HEK293T (cell line): ENCODE data around the gene TMEM143.

Source experiments
- FOXA1 ChIP-seq: fragments of 450-650 bp; IDR thresholded peaks from 2 replicates; pipeline ENCODE4 v1.6.1; 2016; ENCODE audit warnings: mild to moderate bottlenecking
- FOXM1 ChIP-seq: fragments of 450-650 bp; IDR thresholded peaks from 2 replicates; pipeline ENCODE4 v1.6.1; 2017; ENCODE audit warnings: mild to moderate bottlenecking, borderline replicate concordance
- SUZ12 ChIP-seq: fragments of 450-650 bp; IDR thresholded peaks from 2 replicates; pipeline ENCODE4 v1.6.1; 2016; ENCODE audit warnings: mild to moderate bottlenecking

DNA sequence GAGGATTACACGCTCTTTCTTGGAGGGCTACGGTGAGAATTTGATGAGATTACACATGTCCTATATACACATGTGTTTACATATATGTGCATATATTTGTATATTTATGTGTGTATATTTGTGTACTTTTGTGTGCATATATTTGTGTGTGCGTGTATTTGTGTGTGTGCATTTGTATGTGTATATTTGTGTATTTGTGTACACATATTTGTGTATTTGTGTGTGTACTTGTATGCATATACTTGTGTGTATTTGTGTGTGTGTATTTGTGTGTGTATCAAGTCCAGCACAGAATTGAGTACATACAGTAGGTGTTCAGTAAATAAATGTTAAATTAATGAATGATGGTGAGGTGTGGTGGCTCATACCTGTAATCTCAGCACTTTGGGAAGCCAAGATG is 1.8 kb downstream of the TMEM143 start:
- TF ChIP-seq FOXM1 (no peak), FOXA1 (no peak), SUZ12 (no peak)
